Fibroblast of the conjunctiva (primary cell): ENCODE measurements around the gene SBSN.
A peak's percentile ranks its signal among the peaks of the same experiment; 100 is the strongest.
"Not testable (repeated sequence)": the region's sequence is repeated elsewhere in the genome, so short reads cannot be mapped to it uniquely, and the experiment has no call there.

ENCODE experiments used
- DNase-seq: peaks from one replicate; pipeline ENCODE4 v3.0.0-alpha.2; 2010; ENCODE audit warnings: low read depth

The SBSN gene

GRCh38 chr19:35507561-35507960 is 20.6 kb downstream of the SBSN start:
- DNase-seq, result no peak

GRCh38 chr19:35506011-35506410 is 22.1 kb downstream of the SBSN start:
- no peak for DNase-seq

GRCh38 chr19:35502751-35503150 is 25.4 kb downstream of the SBSN start:
- no peak for DNase-seq

GRCh38 chr19:35501684-35502083 is 26.4 kb downstream of the SBSN start:
- no peak for DNase-seq

- DNase-seq, result no peak
Measured at GRCh38 chr19:35500611-35501010, 27.5 kb downstream of the SBSN start.

- no peak for DNase-seq
Measured at GRCh38 chr19:35498984-35499527, 29.1 kb downstream of the SBSN start.

GRCh38 chr19:35498220-35498619 is 29.9 kb downstream of the SBSN start:
- DNase-seq, result no peak

- DNase-seq, result no peak
Measured at GRCh38 chr19:35497406-35497805, 30.7 kb downstream of the SBSN start.

- DNase-seq, result peak; percentile 41
Measured at GRCh38 chr19:35495107-35496064, 32.7 kb downstream of the SBSN start.

- no peak for DNase-seq
Measured at GRCh38 chr19:35493971-35494370, 34.1 kb downstream of the SBSN start.

- DNase-seq, result no peak
Measured at GRCh38 chr19:35491836-35492360, 36.2 kb downstream of the SBSN start.

- DNase-seq, result no peak
Measured at GRCh38 chr19:35490364-35490763, 37.7 kb downstream of the SBSN start, which contains the start of gene KRTDAP. Gene KRTDAP, minus strand, starts transcription at chr19:35490464. Its CDS starts 22 bp downstream, at chr19:35490442.

GRCh38 chr19:35488677-35489076 is 39.4 kb downstream of the SBSN start:
- no peak for DNase-seq

- DNase-seq, result no peak
Measured at GRCh38 chr19:35487656-35488182, 40.4 kb downstream of the SBSN start.

GRCh38 chr19:35486268-35486708 is 41.8 kb downstream of the SBSN start:
- DNase-seq, result no peak

- DNase-seq, result no peak
Measured at GRCh38 chr19:35484252-35485036, 43.7 kb downstream of the SBSN start.

- DNase-seq, result no peak
Measured at GRCh38 chr19:35483089-35483488, 45.0 kb downstream of the SBSN start.

- DNase-seq, result no peak
Measured at GRCh38 chr19:35478794-35479677, 49.1 kb downstream of the SBSN start.

- no peak for DNase-seq
Measured at GRCh38 chr19:35476149-35476548, 52.0 kb downstream of the SBSN start.

GRCh38 chr19:35474594-35474993 is 53.5 kb downstream of the SBSN start:
- DNase-seq, result not testable (repeated sequence)

- DNase-seq, result no peak
Measured at GRCh38 chr19:35474104-35474503, 54.0 kb downstream of the SBSN start.
